A549 treated with Mapracorat at 1 μM for 4 hours (cell line): Measurements from ENCODE around the gene FSIP2. TPM values are rescaled to one million over a fixed set of nuclear protein-coding genes. Genes with fewer than 3 reads are reported as not detected.

Experiments
- total RNA-seq: library from RNA; stranded (reverse); fragments of 200-300 nt; extraction: Qiagen RNA extraction; gene quantifications from 5 replicates; pipeline ENCODE4 v1.2.3, GENCODE V29; 2022

Gene FSIP2, protein sequence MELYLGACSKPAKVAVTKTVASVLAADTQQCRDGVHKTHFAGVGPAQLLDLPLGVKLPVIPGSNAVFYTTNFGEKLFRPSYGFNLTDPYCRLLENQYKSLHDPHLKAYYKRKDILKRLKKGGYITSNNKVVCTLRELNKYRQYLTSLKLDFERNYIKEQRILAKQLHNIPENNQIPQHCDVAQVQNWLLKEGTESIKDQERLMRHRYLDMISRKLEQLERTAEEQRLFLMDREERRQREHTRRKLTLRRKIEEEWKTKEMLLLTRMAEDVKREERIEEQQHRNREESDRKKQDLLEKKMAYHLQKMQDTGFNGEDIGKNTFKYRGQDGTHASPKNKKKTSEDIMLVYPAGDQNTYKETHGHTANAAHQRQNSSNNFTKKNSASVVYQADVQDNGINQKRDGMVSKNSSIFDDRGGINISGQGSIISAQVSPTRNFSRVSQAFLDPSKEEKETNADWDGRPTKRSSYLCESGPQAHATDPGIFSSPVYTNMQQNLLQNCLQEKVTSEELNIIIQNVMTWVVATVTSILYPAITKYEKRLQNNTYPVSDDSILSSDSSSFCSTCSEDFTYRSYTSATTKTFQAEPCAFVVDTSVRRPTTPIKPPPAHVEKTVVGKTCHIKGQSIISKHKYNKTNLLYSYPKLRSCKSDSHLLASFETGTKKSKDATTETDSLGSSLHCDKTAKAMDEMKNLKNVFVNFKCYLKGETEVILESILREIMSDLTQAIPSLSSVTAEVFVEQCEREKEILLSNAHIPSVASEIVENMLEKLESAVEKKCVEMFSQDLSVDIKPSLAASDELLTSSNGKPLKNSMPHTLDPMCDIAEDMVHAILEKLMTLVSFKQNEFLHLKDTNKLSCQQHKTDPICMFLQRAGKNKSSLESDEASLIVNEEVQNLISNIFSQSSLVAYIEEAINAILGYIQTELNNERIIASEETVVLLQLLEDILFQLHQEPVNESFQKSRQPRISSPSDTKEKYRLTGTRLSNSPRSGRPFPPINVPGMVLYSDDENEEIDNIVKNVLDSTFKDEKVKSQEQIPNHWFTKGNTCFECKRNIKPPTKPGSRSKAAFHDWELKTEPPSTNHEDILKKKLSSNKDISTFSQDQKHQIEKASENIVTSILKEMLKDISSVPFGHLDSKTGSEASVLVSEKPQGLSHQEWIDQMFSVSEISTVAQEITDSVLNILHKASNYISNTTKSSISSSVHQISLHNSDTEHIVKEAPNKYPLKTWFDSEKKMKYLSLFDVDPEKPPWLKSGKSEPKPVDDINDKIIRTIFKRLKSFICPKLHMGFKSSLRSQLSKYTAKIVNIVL (N-terminal part only)
- not detected in 5 replicates for total RNA-seq

GRCh38 chr2:185738679-185739472 lies at the start of gene FSIP2:
TSS of gene FSIP2 (plus strand) at chr2:185738804. CDS start at chr2:185738895, 91 bp downstream.

